Rectal smooth muscle tissue (tissue), 1 donor: ENCODE measurements around the gene TUBB2B.

Source experiments
- H3K27ac ChIP-seq: one replicate; pipeline ENCODE4 v1.7.0; 2013; ENCODE audit warnings: low read depth, low read length, inconsistent platforms
- H3K27me3 ChIP-seq: one replicate; pipeline ENCODE4 v1.7.0; 2013; ENCODE audit warnings: low read length; ENCODE audit not compliant: control insufficient read depth, insufficient read depth
- H3K36me3 ChIP-seq: one replicate; pipeline ENCODE4 v1.7.0; 2013; ENCODE audit warnings: low read length; ENCODE audit not compliant: control insufficient read depth, insufficient read depth
- H3K4me1 ChIP-seq: one replicate; pipeline ENCODE4 v1.7.0; 2013; ENCODE audit warnings: low read length; ENCODE audit not compliant: control insufficient read depth, insufficient read depth
- H3K4me3 ChIP-seq: one replicate; pipeline ENCODE4 v1.7.0; 2013; ENCODE audit warnings: low read length
- H3K9ac ChIP-seq: one replicate; pipeline ENCODE4 v1.7.0; 2013; ENCODE audit warnings: low read length

The TUBB2B gene

GRCh38 chr6:3211681-3212080 lies 15.8 kb downstream of the TUBB2B start:
- Histone ChIP-seq H3K9ac (no peak overlapping the region), H3K4me3 (no peak overlapping the region), H3K27me3 (no peaks in the 10 kb centered on the region), H3K4me1 (peaks cover 2% of the 10 kb centered on the region), H3K36me3 (no peaks in the 10 kb centered on the region), H3K27ac (peak overlapping the region; percentile 65)

- no peaks in the 10 kb centered on the region for H3K27me3 ChIP-seq
- no peak overlapping the region for H3K4me3 ChIP-seq
- H3K27ac ChIP-seq: no peak overlapping the region
- no peaks in the 10 kb centered on the region for H3K36me3 ChIP-seq
- H3K4me1 ChIP-seq: peaks cover 2% of the 10 kb centered on the region
- no peak overlapping the region for H3K9ac ChIP-seq
Observed at GRCh38 chr6:3210024-3210610, 17.3 kb downstream of the TUBB2B start.

- Histone ChIP-seq H3K27me3 (no peaks in the 10 kb centered on the region), H3K9ac (no peak overlapping the region), H3K27ac (peak overlapping the region; percentile 27), H3K4me3 (no peak overlapping the region), H3K4me1 (peaks cover 2% of the 10 kb centered on the region), H3K36me3 (no peaks in the 10 kb centered on the region)
Observed at GRCh38 chr6:3209114-3210023, 18.1 kb downstream of the TUBB2B start.

- no peak overlapping the region for H3K4me3 ChIP-seq
- no peaks in the 10 kb centered on the region for H3K27me3 ChIP-seq
- H3K27ac ChIP-seq: peak overlapping the region; percentile 27
- no peak overlapping the region for H3K9ac ChIP-seq
- H3K36me3 ChIP-seq: no peaks in the 10 kb centered on the region
- peaks cover 2% of the 10 kb centered on the region for H3K4me1 ChIP-seq
Observed at GRCh38 chr6:3208775-3209113, 18.7 kb downstream of the TUBB2B start.

GRCh38 chr6:3208098-3208774 lies 19.2 kb downstream of the TUBB2B start:
- Histone ChIP-seq H3K4me1 (peaks cover 2% of the 10 kb centered on the region), H3K4me3 (no peak overlapping the region), H3K27me3 (no peaks in the 10 kb centered on the region), H3K36me3 (no peaks in the 10 kb centered on the region), H3K27ac (peak overlapping the region; percentile 27), H3K9ac (no peak overlapping the region)

- H3K9ac ChIP-seq: no peak overlapping the region
- no peaks in the 10 kb centered on the region for H3K36me3 ChIP-seq
- H3K4me1 ChIP-seq: no peaks in the 10 kb centered on the region
- no peak overlapping the region for H3K4me3 ChIP-seq
- no peak overlapping the region for H3K27ac ChIP-seq
- H3K27me3 ChIP-seq: no peaks in the 10 kb centered on the region
Observed at GRCh38 chr6:3206339-3207015, 21.0 kb downstream of the TUBB2B start.

GRCh38 chr6:3205913-3206312 lies 21.5 kb downstream of the TUBB2B start:
- H3K9ac ChIP-seq: no peak overlapping the region
- no peaks in the 10 kb centered on the region for H3K36me3 ChIP-seq
- H3K4me1 ChIP-seq: no peaks in the 10 kb centered on the region
- no peak overlapping the region for H3K27ac ChIP-seq
- no peak overlapping the region for H3K4me3 ChIP-seq
- H3K27me3 ChIP-seq: no peaks in the 10 kb centered on the region

GRCh38 chr6:3204921-3205320 lies 22.5 kb downstream of the TUBB2B start:
- H3K4me3 ChIP-seq: no peak overlapping the region
- H3K36me3 ChIP-seq: no peaks in the 10 kb centered on the region
- no peaks in the 10 kb centered on the region for H3K27me3 ChIP-seq
- H3K4me1 ChIP-seq: no peaks in the 10 kb centered on the region
- H3K9ac ChIP-seq: no peak overlapping the region
- no peak overlapping the region for H3K27ac ChIP-seq

GRCh38 chr6:3202999-3203696 lies 24.3 kb downstream of the TUBB2B start:
- no peak overlapping the region for H3K4me3 ChIP-seq
- no peak overlapping the region for H3K27ac ChIP-seq
- H3K4me1 ChIP-seq: no peaks in the 10 kb centered on the region
- no peaks in the 10 kb centered on the region for H3K36me3 ChIP-seq
- H3K9ac ChIP-seq: no peak overlapping the region
- H3K27me3 ChIP-seq: no peaks in the 10 kb centered on the region

GRCh38 chr6:3201388-3201787 lies 26.1 kb downstream of the TUBB2B start:
- Histone ChIP-seq H3K36me3 (no peaks in the 10 kb centered on the region), H3K27ac (no peak overlapping the region), H3K4me1 (no peaks in the 10 kb centered on the region), H3K27me3 (no peaks in the 10 kb centered on the region), H3K9ac (no peak overlapping the region), H3K4me3 (no peak overlapping the region)

- no peaks in the 10 kb centered on the region for H3K36me3 ChIP-seq
- H3K27ac ChIP-seq: no peak overlapping the region
- no peaks in the 10 kb centered on the region for H3K27me3 ChIP-seq
- no peak overlapping the region for H3K4me3 ChIP-seq
- H3K9ac ChIP-seq: no peak overlapping the region
- H3K4me1 ChIP-seq: no peaks in the 10 kb centered on the region
Observed at GRCh38 chr6:3200682-3201081, 26.8 kb downstream of the TUBB2B start.

GRCh38 chr6:3199382-3199781 lies 28.1 kb downstream of the TUBB2B start:
- Histone ChIP-seq H3K9ac (no peak overlapping the region), H3K4me1 (no peaks in the 10 kb centered on the region), H3K27ac (no peak overlapping the region), H3K36me3 (no peaks in the 10 kb centered on the region), H3K27me3 (no peaks in the 10 kb centered on the region), H3K4me3 (no peak overlapping the region)
